ENCODE measurements around the gene TFPI2.

TFPI2 gene

GRCh38 chr7:93923942-93924341 is 33.4 kb upstream of the TFPI2 start:
- Histone ChIP-seq H3K4me2 (no peak overlapping the region), H3K79me2 (ENCODE audit: insufficient read depth, low read depth) (no peaks in the 10 kb centered on the region), H3K4me1 (ENCODE audit: low read depth, poor library complexity, severe bottlenecking) (no peaks in the 10 kb centered on the region), H4K20me1 (ENCODE audit: insufficient read depth) (no peaks in the 10 kb centered on the region), H3K27me3 (ENCODE audit: insufficient read depth, low read depth) (no peaks in the 10 kb centered on the region), H3K36me3 (ENCODE audit: insufficient read depth) (no peaks in the 10 kb centered on the region), H3K4me3 (IDR thresholded peaks at IDR 0.05; ENCODE audit: insufficient read depth, low read depth, low read length) (no peak overlapping the region), H2AFZ (ENCODE audit: low read depth) (no peak overlapping the region), H3K27ac (no peak overlapping the region), H3K9ac (no peak overlapping the region)
- no peak for TF ChIP-seq CTCF (conservative IDR thresholded peaks at IDR 0.05; ENCODE audit: low read depth, low read length)

GRCh38 chr7:93923296-93923695 is 32.7 kb upstream of the TFPI2 start:
- H3K4me1 ChIP-seq (ENCODE audit: low read depth, poor library complexity, severe bottlenecking), result no peaks in the 10 kb centered on the region
- no peak overlapping the region for H3K4me2 ChIP-seq
- no peaks in the 10 kb centered on the region for H3K79me2 ChIP-seq (ENCODE audit: insufficient read depth, low read depth)
- no peak for TF ChIP-seq CTCF (conservative IDR thresholded peaks at IDR 0.05; ENCODE audit: low read depth, low read length)
- H3K9ac ChIP-seq, result no peak overlapping the region
- H3K27ac ChIP-seq, result no peak overlapping the region
- no peaks in the 10 kb centered on the region for H3K36me3 ChIP-seq (ENCODE audit: insufficient read depth)
- no peaks in the 10 kb centered on the region for H4K20me1 ChIP-seq (ENCODE audit: insufficient read depth)
- H2AFZ ChIP-seq (ENCODE audit: low read depth), result no peak overlapping the region
- H3K27me3 ChIP-seq (ENCODE audit: insufficient read depth, low read depth), result no peaks in the 10 kb centered on the region
- no peak overlapping the region for H3K4me3 ChIP-seq (IDR thresholded peaks at IDR 0.05; ENCODE audit: insufficient read depth, low read depth, low read length)

- no peaks in the 10 kb centered on the region for H3K4me1 ChIP-seq (ENCODE audit: low read depth, poor library complexity, severe bottlenecking)
- no peaks in the 10 kb centered on the region for H3K27me3 ChIP-seq (ENCODE audit: insufficient read depth, low read depth)
- H3K36me3 ChIP-seq (ENCODE audit: insufficient read depth), result no peaks in the 10 kb centered on the region
- no peak within 1 kb of the TSS for H3K4me2 ChIP-seq
- H3K4me3 ChIP-seq (IDR thresholded peaks at IDR 0.05; ENCODE audit: insufficient read depth, low read depth, low read length), result no peak within 1 kb of the TSS
- no peaks in the 10 kb centered on the region for H4K20me1 ChIP-seq (ENCODE audit: insufficient read depth)
- no peaks in the 10 kb centered on the region for H3K79me2 ChIP-seq (ENCODE audit: insufficient read depth, low read depth)
- no peak within 1 kb of the TSS for H3K9ac ChIP-seq
- no peak within 1 kb of the TSS for H3K27ac ChIP-seq
- no peak for TF ChIP-seq CTCF (conservative IDR thresholded peaks at IDR 0.05; ENCODE audit: low read depth, low read length)
- H2AFZ ChIP-seq (ENCODE audit: low read depth), result no peak within 1 kb of the TSS
Measured at GRCh38 chr7:93921607-93922566, 31.3 kb upstream of the TFPI2 start, which contains the start of gene GNG11. TSS of gene GNG11 (plus strand) at chr7:93921735. CDS start at chr7:93922138, 403 bp downstream.

- H3K4me2 ChIP-seq, result no peak overlapping the region
- H3K79me2 ChIP-seq (ENCODE audit: insufficient read depth, low read depth), result no peaks in the 10 kb centered on the region
- H2AFZ ChIP-seq (ENCODE audit: low read depth), result no peak overlapping the region
- no peaks in the 10 kb centered on the region for H3K27me3 ChIP-seq (ENCODE audit: insufficient read depth, low read depth)
- H3K9ac ChIP-seq, result no peak overlapping the region
- H3K4me1 ChIP-seq (ENCODE audit: low read depth, poor library complexity, severe bottlenecking), result no peaks in the 10 kb centered on the region
- no peaks in the 10 kb centered on the region for H3K36me3 ChIP-seq (ENCODE audit: insufficient read depth)
- no peak overlapping the region for H3K27ac ChIP-seq
- no peak overlapping the region for H3K4me3 ChIP-seq (IDR thresholded peaks at IDR 0.05; ENCODE audit: insufficient read depth, low read depth, low read length)
- no peak for TF ChIP-seq CTCF (conservative IDR thresholded peaks at IDR 0.05; ENCODE audit: low read depth, low read length)
- no peaks in the 10 kb centered on the region for H4K20me1 ChIP-seq (ENCODE audit: insufficient read depth)
Measured at GRCh38 chr7:93921186-93921585, 30.6 kb upstream of the TFPI2 start.
